ENCODE measurements around the gene MAGEH1.

MAGEH1 gene

DNA sequence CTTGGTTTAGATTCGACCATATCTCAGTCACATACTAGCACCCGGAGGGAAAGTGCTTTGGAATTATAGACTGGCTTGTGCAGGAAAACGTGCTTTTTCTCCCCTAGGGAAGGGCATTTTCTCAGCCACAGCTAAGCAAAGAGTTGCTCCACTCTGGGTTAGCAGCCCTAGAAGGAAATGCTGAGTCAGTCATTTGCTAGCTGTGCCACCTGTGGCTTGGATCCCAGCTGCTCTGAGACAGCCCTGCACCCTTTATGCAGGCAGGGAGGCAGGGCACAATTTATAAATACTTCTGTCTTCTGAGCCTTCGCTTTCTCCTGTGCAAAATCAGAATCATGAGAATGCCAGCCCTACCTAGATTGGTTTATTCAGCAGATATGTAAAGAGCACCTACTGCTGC, 39.0 kb downstream of the MAGEH1 start:
- Mint-ChIP-seq H3K36me3 (ENCODE audit: low read depth) (peaks cover 3% of the 10 kb centered on the region), H3K4me1 (peaks cover 17% of the 10 kb centered on the region), H3K27me3 (ENCODE audit: low read depth) (no peaks in the 10 kb centered on the region), H3K9me3 (peaks cover 8% of the 10 kb centered on the region), H3K4me3 (peak overlapping the region; percentile 73 to 95 (median 94)), H3K27ac (peak overlapping the region; percentile 62 to 100 (median 100))
- no peak for TF ChIP-seq CTCF (IDR thresholded peaks at IDR 0.05; ENCODE audit: unreplicated experiment in 3 of 3)

Data from nephron (organoid).